GM18858 (cell line): Measurements from ENCODE around the gene DGKD.
A peak's percentile ranks its signal among the peaks of the same experiment; 100 is the strongest.

Source experiments
- ATAC-seq: cut with Tn5 transposase; IDR thresholded peaks from one replicate; pipeline ENCODE4 v1.9.1; 2021; ENCODE audit not compliant: unreplicated experiment

The DGKD gene, protein sequence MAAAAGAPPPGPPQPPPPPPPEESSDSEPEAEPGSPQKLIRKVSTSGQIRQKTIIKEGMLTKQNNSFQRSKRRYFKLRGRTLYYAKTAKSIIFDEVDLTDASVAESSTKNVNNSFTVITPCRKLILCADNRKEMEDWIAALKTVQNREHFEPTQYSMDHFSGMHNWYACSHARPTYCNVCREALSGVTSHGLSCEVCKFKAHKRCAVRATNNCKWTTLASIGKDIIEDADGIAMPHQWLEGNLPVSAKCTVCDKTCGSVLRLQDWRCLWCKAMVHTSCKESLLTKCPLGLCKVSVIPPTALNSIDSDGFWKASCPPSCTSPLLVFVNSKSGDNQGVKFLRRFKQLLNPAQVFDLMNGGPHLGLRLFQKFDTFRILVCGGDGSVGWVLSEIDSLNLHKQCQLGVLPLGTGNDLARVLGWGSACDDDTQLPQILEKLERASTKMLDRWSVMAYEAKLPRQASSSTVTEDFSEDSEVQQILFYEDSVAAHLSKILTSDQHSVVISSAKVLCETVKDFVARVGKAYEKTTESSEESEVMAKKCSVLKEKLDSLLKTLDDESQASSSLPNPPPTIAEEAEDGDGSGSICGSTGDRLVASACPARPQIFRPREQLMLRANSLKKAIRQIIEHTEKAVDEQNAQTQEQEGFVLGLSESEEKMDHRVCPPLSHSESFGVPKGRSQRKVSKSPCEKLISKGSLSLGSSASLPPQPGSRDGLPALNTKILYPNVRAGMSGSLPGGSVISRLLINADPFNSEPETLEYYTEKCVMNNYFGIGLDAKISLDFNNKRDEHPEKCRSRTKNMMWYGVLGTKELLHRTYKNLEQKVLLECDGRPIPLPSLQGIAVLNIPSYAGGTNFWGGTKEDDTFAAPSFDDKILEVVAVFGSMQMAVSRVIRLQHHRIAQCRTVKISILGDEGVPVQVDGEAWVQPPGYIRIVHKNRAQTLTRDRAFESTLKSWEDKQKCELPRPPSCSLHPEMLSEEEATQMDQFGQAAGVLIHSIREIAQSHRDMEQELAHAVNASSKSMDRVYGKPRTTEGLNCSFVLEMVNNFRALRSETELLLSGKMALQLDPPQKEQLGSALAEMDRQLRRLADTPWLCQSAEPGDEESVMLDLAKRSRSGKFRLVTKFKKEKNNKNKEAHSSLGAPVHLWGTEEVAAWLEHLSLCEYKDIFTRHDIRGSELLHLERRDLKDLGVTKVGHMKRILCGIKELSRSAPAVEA

DNA sequence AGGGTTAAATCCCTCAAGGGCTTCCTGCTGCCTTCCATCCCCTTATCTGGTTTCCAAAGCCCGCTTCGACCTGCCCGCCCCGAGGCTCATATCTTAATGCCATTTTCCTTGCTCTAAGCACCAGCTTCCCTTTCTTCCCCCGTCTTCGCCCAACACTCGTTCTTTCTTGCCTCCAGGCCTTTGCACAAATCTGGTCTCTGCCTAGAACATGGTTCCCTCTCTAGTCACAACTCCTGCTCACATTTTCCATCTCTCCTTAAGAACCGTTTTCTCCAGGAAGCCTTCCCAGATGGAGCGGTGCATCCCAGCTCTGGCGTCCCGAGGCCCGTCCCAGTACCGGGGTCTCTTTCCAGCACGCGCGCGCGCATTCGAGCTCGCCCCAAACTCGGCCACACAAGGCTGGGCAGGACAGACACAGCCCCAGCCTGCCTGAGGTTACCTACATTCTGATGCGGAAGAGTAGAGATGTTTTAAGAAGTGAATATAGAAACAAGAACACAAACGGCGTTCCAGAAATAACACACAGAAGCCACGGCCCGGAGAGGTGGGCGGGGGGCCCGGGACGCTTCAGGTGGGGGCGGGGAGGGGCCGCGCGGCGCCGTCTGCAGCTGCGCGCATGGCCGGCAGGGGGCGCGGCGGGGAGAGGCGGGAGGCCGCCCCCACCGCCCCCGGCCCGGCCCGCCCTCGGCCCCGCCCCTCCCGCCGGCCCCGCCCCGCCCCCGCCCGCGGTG lies at the start of gene DGKD:
Gene DGKD (plus strand): TSS at position 726 of the 731 bp plus-strand sequence. CDS start 25 bp downstream, outside the sequence.
- ATAC-seq, result peak; percentile 32

DNA sequence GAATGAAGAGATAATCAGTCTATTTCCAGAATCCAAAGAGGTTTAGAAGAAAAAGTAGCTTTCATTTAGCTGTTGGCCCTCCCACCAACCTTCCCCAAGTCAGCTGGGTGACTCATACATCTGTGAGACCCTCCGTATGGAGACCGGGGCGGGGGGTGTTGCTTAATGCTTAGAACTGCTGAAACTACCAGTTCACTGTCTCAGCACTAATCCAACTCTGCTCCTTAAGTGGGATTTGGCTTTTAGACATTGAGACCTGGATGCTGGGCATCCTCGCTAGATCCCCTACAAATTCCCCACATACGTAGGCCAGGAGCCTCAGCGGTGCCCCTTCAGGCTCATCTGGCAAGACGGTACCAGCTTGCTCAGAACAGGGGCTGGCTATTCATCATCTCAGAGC lies 46.7 kb upstream of the DGKD start, which contains the start of gene SAG:
Gene SAG (plus strand): TSS at position 252 of the 400 bp plus-strand sequence. CDS start 1,374 bp downstream, outside the sequence.
- no peak for ATAC-seq

DNA sequence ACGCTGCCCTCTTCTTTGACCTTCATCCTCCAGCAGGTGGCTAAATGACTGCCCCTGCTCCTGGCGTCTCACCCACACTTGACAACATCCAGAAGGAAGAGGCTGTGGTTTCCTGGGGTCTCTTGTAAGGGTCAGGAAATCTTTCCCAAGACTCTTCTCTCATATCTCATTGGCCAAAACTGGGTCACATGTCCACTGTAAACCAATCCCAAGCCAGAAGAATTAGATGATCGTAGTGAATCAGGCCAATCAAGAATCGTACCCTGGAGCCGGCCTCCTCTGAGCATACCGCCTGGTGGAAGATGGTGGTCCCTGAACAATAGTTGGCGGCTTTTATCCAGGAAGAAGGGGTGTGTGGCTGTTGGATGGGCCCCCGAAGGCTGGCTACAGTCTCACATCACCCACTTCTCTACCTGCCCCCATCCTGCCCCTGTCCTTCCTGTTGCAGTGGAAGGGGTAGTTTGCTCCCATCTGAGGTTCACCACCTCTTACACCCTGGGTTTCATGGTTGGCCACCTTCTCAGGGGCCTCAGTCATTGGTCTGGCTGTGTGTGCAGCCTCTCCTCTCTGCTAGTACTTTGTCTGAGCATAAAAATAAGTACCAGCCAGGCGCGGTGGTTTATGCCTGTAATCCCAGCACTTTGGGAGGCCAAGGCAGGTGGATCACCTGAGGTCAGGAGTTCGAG lies 42.9 kb upstream of the DGKD start:
- no peak for ATAC-seq

DNA sequence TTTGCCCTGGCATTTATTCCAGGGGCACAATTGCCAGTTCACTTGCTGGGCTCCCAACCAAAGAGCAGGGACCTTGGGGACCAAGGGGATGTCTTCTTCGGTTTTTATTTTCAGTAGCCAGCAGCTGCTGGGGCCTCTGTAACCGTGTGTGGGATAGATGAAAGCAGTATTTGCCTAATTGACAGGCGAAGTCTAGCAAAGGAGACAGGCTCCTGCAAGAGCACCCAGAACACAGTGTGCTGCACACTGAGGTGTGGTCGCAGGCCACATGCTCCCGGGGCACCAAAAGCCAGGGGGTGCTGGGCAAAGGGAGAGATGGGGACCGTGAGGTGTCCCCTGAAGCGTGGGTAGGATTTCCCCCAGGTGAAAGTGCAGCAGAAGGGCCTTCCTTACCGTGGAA lies 41.4 kb upstream of the DGKD start:
- ATAC-seq, result no peak

DNA sequence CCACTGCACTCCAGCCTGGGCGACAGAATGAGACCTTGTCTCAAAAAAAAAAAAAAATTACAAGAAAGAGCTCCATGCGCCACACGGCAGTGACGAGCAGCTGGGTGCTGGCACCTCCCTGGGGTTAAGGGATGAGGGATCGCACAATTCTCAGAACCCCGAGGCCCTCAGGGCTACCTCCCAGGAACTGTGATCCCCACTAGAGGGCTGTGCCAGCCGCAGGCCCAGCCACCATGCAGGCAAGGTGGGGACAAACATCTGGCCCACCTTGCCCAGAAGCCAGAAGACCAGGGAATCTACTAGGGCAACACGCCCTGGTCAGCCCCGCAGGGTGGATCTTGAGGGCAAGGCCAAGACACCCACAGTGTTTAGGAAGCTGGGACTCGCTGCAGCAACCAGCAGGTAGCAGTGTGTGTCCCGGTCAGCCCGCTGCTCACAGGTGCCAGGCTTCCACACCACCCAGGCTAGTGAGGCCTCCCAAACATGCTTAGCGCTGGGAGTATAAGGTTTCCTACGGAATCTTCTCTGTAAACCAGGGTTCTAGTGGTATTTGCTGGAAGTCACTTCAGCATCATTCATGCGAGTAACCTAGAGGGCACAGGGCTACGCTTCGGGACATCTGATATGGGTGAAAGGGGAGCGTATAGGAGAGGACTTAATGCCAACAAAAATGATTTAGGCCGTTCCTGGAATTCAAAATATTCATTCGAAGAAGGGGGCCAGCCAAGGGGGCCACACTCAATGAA lies 39.9 kb upstream of the DGKD start:
- ATAC-seq, result no peak

DNA sequence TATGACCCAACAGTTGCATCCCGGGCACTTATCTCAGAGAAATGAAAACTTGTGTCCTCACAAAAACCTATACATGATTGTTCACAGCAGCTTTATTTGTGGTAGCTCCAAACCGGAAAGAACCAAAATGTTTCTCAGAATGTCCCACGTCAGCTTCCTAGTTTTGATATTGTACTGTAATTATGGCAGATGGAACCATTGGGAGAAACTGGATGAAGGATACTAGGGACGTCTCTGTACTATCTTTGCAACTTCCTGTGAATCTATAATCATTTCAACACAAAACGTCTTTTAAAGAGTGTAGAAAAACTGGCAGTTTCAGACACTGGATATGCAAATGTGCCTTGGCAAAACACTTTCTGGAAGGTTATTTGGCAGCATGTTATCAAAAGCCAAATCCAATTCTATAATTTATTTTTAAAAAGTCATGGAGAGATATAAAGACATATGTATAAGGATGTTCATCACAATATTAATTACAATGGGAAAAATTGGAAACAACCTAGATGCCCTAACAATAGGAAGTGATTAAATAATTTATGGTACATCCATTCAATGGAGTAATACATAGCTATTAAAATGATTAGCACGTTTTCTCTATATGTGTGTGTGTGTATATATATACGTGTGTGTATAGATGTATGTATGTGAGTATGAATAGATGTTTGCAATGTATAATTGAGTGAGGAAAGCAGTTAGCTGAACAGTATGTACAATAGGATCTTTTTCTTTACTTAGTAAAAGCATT lies 36.9 kb upstream of the DGKD start:
- ATAC-seq, result no peak

DNA sequence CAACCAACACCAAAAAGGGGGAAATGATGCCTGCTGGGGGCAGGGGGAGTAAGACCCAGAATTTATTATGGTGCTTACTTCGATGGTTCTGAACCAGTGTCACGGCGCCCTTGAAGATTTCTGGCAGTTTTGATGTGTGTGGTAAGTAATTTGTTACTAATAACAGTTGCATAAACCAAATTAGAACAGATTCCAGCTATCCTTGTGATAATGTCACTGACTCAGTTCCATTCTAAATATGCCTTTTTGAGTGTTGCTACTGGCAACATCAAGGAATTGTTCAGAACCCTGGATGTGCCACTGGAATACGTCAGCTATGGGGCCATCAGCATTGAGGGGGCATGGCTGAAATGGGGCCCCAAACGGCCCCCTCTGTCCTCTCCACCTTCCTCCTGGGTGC lies 35.0 kb upstream of the DGKD start:
- no peak for ATAC-seq

DNA sequence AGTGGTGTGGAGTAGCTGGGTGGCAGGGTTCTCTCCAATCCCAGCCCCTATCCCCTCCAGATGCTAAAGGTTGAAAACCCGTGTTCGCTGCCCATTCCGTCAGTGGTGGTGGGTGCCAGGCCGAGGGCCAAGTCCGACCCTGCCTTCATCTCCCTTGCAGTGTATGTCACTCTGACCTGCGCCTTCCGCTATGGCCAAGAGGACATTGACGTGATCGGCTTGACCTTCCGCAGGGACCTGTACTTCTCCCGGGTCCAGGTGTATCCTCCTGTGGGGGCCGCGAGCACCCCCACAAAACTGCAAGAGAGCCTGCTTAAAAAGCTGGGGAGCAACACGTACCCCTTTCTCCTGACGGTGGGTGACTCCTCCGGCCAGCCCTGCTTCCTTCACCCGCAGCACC lies 33.8 kb upstream of the DGKD start:
- ATAC-seq, result no peak

DNA sequence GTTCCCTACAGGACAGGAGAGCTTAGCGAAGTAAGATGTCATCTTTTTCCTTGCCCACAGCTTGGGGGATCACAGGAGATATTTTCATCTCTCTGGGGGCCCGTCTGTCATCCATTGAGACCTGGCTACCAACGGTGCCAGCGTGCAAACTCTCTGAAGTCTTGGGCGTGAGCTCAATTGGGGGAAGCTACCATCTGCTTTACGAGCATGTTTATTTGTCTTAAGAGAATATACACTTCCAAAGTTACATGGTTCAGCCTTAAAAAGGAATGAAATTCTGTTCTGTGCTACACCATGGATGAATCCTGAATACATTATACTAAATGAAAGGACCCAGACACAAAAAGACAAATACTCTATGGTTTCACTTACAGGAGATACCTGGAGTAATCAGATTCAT lies 33.1 kb upstream of the DGKD start:
- ATAC-seq, result no peak

DNA sequence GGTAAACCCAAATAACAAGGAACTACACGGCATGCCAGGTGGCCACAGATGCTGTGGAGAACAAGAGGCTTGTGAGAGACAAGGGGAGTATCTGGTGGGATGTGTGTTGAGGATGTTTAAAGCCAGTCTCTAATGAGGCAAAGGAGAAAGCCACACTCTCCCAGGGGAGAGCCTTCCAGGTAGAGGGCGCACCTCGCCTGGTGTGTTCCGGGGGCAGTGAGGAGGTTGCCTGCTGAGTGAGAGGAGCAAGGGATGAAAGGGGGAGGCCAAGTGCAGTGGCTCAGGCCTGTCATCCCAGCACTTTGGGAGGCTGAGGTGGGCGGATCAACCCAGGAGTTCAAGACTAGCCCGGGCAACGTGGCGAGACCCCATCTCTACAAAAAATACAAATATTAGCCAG lies 30.4 kb upstream of the DGKD start:
- no peak for ATAC-seq

DNA sequence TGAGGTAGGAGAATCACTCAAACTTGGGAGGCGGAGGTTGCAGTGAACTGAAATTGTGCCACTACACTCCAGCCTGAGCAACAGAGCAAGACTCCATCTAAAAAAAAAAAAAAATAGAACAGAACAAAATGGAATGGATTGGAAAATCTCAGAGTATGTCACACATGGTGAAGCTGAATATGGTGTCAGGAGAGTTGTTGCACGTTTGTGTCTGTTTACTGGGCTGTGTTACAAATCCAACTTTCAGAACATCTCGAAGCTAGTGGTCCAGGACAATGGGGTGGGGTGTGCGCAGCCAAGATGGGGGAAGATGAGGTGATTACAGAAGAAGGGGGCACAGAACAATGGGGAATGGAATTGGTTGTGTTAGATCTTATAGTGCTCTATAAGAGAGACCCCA lies 29.0 kb upstream of the DGKD start:
- no peak for ATAC-seq

DNA sequence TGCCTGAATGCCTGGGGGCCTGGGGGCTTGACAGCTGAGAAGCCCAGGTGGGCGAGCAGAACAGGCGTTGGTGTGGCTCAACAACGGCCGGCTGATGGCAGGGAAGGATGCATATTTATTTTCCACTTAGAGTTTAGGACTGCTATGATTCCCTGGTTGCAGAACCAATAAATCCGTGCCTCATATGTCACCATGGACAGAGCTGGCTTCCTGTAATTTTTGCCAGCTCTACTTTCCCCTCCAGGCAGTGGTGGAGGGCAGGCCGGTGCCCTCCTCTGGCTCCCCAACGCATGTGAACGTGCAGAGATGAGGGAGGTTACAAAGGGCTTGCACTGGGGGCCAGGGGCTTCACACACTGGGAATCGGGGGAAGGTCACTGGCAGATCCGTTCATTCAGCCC lies 28.5 kb upstream of the DGKD start:
- no peak for ATAC-seq

DNA sequence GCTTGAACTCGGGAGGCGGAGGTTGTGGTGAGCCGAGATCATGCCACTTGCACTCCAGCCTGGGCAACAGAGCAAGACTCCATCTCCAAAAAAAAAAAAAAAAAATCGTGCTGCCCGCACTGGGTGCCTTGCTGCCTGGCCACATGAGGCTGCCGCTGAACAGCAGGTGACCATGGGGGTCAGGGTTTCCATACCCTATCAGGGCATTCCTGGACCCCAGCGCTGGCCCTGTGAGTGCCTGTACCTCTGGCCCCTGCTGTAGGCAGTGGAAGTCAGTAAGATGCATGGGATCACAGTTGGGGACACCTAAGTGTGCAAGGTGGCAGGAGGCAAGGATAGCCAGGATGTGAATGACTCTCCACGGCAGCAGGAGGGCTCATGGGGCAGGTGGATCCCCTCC lies 27.8 kb upstream of the DGKD start:
- ATAC-seq, result no peak

DNA sequence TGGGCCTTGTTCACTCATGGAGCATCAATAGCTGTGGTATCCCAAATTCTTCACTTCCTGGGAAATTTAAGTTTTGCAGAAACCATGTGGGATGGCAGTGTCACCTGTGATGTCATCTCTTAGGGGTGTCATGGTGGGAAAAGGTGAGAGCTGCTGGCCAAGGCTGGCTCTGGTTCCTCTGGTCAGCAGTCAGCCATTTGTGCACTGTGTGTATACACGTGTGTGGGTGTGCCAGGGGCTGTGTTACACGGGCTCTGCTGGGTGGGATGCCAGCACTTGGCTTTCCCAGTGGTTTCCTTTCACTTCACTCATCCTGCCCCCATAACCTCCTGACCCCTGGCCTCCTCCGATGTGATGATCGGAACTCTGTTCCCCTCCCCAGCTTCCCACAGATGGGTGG lies 25.4 kb upstream of the DGKD start:
- no peak for ATAC-seq

DNA sequence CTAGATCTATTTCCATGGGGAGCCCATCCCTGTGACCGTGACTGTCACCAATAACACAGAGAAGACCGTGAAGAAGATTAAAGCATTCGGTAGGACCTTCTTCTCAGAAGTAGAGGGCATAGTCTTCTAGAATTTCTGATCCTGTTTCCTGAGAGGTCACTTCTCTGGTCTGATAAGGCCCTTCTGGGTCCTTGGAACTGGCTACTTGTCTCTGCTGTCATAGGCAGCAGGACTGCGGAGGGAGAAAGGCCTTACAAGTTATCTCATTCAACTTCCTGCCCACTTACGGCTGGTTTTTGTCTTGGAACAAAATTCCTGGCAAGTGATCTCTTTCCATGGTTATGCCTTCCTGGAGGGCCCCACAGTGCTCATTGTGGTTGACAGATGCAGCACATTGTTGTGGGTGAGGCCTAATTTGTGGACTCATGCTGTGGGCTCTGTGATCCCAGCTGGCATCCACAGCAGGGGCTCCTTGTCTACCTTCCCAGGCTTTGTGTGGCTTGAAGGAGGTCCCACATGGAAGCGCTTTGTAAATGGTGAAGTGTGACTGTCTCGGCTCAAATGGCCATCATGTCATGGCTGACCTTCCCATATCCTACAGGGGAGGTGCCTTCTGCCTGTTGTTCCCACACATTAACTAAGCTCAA lies 24.7 kb upstream of the DGKD start:
- ATAC-seq, result no peak

DNA sequence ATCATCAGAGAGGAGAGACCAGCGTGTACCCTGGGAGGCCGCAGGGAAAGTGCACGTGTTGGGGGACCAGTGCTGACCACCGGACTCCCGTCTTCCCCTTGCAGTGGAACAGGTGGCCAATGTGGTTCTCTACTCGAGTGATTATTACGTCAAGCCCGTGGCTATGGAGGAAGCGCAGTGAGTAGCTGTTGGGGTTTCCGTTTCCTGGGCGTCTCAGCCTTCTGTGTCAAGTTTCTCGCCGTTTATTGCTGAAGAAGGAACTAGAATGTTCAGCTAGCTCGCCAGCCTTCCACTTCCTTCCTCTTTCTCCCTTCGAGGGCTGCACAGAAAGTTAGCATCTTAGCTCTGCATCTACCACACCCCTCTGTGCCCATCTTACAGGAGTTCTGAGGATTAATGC lies 22.8 kb upstream of the DGKD start:
- ATAC-seq, result peak; percentile 70

DNA sequence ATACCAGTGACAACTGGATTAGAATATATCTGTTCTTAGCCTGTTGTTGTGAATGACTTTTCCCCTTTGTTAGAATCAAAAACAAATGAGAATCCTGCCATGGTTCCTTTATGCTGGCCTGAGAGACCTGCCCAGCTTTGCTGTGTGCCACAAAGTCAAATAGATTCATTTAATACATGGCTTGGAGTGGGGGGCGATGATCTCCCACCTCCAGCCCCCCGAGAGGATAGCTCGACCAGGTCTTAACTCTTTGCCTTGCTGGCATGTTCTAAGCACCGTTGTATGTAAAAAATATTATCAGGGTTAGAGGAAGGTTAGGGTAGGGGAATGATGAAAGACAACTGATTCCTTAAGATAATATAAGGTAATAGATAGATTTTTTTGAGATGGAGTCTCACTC lies 22.2 kb upstream of the DGKD start:
- ATAC-seq, result no peak

DNA sequence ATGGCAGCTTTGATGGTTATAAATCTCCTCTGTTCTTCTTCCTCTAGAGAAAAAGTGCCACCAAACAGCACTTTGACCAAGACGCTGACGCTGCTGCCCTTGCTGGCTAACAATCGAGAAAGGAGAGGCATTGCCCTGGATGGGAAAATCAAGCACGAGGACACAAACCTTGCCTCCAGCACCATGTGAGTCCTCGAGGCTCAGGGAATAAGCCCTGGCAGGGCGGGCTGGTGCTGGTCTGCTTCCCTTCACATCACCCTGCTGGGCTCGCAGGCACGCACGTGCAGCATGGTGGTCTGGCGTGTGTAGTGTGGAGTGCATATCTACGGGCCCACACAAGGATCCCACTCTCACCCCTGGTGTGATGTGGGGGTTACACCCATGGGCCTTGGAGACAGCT lies 19.4 kb upstream of the DGKD start:
- no peak for ATAC-seq
